Duodenal mucosa (tissue), 2 donors: ENCODE results near the gene JMJD1C.

Source experiments
- H3K27ac ChIP-seq: one replicate; pipeline ENCODE4 v1.7.0; 2013; ENCODE audit warnings: low read depth, low read length
- H3K27me3 ChIP-seq, 2 donors: one replicate each; pipeline ENCODE4 v1.7.0; 2013; ENCODE audit warnings: low read length in 2 of 2, control low read depth in 1 of 2; ENCODE audit not compliant: insufficient read depth in 2 of 2, control insufficient read depth in 1 of 2
- H3K36me3 ChIP-seq, 2 donors: one replicate each; pipeline ENCODE4 v1.7.0; 2013; ENCODE audit warnings: low read length in 2 of 2, control low read depth in 1 of 2; ENCODE audit not compliant: insufficient read depth in 2 of 2, control insufficient read depth in 1 of 2
- H3K4me1 ChIP-seq, 2 donors: one replicate each; pipeline ENCODE4 v1.7.0; 2013; ENCODE audit warnings: low read length in 2 of 2, control low read depth in 1 of 2; ENCODE audit not compliant: insufficient read depth in 2 of 2, control insufficient read depth in 1 of 2
- H3K4me3 ChIP-seq, 2 donors: one replicate each; pipeline ENCODE4 v1.7.0; 2013; ENCODE audit warnings: low read length in 2 of 2, low read depth in 1 of 2
- H3K9ac ChIP-seq, 2 donors: one replicate each; pipeline ENCODE4 v1.7.0; 2013; ENCODE audit warnings: low read length in 2 of 2, low read depth in 1 of 2
- H3K9me3 ChIP-seq, 2 donors: one replicate each; pipeline ENCODE4 v1.7.0; 2013; ENCODE audit warnings: low read length in 2 of 2, control low read depth in 1 of 2; ENCODE audit not compliant: control insufficient read depth in 1 of 2

The JMJD1C gene

GRCh38 chr10:63132651-63133055, 333.1 kb downstream of the JMJD1C start:
- H3K4me3 ChIP-seq, result peak overlapping the region; percentile 81 to 94
- no peaks in the 10 kb centered on the region for H3K36me3 ChIP-seq
- no peaks in the 10 kb centered on the region for H3K9me3 ChIP-seq
- H3K4me1 ChIP-seq, result peaks cover 14 to 33% of the 10 kb centered on the region in 2 donors
- H3K9ac ChIP-seq, result no peak overlapping the region
- no peak overlapping the region for H3K27ac ChIP-seq
- H3K27me3 ChIP-seq, result no peaks in the 10 kb centered on the region

DNA sequence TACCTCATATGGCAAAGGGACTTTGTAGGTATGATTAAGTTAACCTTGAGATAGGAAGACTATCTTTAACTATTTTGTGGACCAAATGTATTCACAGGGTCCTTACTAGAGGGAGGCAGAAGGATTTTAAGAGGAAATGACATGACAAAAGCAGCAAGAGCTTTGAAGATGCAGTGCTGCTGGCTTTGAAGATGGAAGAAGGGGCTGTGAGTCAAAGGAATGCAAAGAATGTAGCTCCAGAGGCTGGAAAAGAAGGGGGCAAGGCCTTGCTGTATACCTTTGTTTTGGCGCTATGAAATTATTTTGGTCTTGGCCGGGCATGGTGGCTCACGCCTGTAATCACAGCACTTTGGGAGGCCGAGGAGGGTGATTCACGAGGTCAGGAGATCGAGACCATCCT, 335.9 kb downstream of the JMJD1C start:
- Histone ChIP-seq H3K4me1 (peaks cover 12% of the 10 kb centered on the region in 2 donors), H3K9ac (no peak overlapping the region), H3K4me3 (no peak overlapping the region), H3K9me3 (no peaks in the 10 kb centered on the region), H3K36me3 (no peaks in the 10 kb centered on the region), H3K27me3 (no peaks in the 10 kb centered on the region), H3K27ac (no peak overlapping the region)

DNA sequence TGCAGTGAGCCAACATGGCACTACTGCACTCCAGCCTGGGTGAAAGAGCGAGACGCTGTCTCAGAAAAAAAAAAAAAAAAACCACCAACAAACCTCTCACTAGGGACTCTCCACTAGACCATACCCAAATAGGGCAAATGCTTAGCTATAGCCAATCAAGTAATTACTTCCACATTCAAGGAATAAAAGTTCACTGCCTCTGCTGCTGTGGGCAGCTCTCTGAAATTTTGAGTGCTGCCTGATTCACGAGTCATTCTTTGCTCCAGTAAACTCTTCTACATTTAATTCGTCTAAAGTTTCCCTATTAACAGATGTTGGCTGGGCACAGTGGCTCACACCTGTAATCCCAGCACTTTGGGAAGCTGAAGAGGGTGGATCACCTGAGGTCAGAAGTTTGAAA, 337.3 kb downstream of the JMJD1C start:
- H3K27ac ChIP-seq, result no peak overlapping the region

GRCh38 chr10:63125459-63125858, 340.3 kb downstream of the JMJD1C start:
- H3K9me3 ChIP-seq, result no peaks in the 10 kb centered on the region
- H3K4me1 ChIP-seq, result no peaks in the 10 kb centered on the region
- H3K27me3 ChIP-seq, result no peaks in the 10 kb centered on the region
- no peaks in the 10 kb centered on the region for H3K36me3 ChIP-seq
- H3K4me3 ChIP-seq, result no peak overlapping the region
- no peak overlapping the region for H3K27ac ChIP-seq
- no peak overlapping the region for H3K9ac ChIP-seq

More for the DNA sequence above, 337.3 kb downstream of the JMJD1C start:
- no peaks in the 10 kb centered on the region for H3K9me3 ChIP-seq
- H3K27me3 ChIP-seq, result no peaks in the 10 kb centered on the region
- no peak overlapping the region for H3K9ac ChIP-seq
- H3K4me1 ChIP-seq, result peaks cover 4 to 5% of the 10 kb centered on the region in 2 donors
- H3K36me3 ChIP-seq, result no peaks in the 10 kb centered on the region
- no peak overlapping the region for H3K4me3 ChIP-seq

DNA sequence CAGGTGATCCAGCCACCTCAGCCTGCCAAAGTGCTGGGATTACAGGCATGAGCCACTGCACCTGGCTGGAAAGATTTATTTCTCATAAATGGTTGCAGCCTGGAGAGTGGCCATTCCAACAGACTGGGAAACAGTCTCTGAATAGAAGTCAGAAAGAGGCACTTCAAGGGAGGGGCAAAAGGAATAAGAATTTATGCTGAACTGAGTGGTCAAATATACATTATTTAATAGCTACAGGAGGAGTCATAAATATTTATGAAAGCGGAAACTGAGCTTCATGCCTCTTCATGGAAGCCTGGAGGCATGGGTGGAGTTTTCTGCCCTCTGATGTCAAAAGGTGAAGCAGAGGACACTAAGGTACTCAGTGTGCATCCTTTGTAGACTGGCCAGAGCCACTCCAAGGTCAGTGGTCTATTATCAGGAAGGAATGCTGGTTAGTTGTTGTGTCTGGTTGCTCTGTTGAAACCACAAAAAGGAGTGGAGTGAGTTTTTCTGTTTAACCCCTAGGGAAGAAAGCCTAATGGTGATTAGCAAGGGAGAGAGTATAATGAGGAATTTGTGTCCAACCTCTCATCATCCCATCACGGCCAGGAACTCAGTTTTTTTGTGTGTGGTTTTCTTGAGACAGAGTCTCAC, 341.9 kb downstream of the JMJD1C start:
- no peaks in the 10 kb centered on the region for H3K9me3 ChIP-seq
- no peaks in the 10 kb centered on the region for H3K27me3 ChIP-seq
- H3K36me3 ChIP-seq, result no peaks in the 10 kb centered on the region
- no peak overlapping the region for H3K27ac ChIP-seq
- no peaks in the 10 kb centered on the region for H3K4me1 ChIP-seq
- H3K4me3 ChIP-seq, result no peak overlapping the region
- H3K9ac ChIP-seq, result no peak overlapping the region

DNA sequence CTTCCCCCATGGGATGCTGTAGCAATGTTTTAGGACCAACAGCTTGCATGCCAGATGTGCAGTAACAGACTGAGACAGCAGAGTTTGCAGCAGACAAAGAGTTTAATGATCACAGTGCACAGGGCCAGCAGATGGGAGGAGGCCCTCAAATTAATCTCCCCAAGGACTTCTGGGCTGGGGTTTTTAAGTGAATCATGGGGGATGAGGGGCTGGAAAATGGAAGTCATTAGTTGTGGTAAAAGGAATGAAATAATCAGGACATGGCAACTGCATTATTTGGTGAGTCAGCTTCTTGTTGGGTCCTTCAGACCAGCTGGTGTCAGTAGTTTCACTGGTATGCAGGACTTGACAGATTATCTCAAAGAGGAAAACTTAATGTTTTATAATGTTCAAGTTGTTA, 345.2 kb downstream of the JMJD1C start:
- H3K9ac ChIP-seq, result no peak overlapping the region
- no peaks in the 10 kb centered on the region for H3K36me3 ChIP-seq
- no peaks in the 10 kb centered on the region for H3K4me1 ChIP-seq
- H3K9me3 ChIP-seq, result no peaks in the 10 kb centered on the region
- H3K27me3 ChIP-seq, result no peaks in the 10 kb centered on the region
- no peak overlapping the region for H3K4me3 ChIP-seq
- no peak overlapping the region for H3K27ac ChIP-seq

DNA sequence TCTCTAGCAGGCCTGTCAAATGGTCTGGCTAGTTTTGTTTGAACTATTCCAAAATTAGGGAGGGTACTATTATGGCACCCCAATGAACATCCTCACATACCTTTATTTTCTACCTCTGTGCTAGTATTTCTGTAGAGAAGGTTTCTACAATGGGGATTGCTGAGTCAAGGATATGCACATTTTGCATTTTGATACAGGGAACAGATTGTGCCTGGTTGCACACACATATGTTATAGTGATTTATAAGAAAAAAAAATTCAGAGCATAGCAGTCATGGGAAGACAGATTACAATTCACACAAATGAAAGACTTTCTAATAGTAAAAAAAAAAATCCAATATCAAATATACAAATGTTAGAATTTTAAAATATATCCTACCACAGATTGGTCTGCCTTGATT, 346.7 kb downstream of the JMJD1C start:
- Histone ChIP-seq H3K27ac (no peak overlapping the region), H3K9me3 (no peaks in the 10 kb centered on the region), H3K4me3 (no peak overlapping the region), H3K9ac (no peak overlapping the region), H3K4me1 (no peaks in the 10 kb centered on the region), H3K36me3 (no peaks in the 10 kb centered on the region), H3K27me3 (no peaks in the 10 kb centered on the region)
